WTC11 (cell line): ENCODE measurements around the gene PRKN. TPM values are rescaled to one million over a fixed set of nuclear protein-coding genes. Genes with fewer than 3 reads are reported as not detected.

Source experiments
- ATAC-seq: fragments of 200-7000 bp; cut with Tn5 transposase; 2 replicates; pipeline ENCODE4 v1.10.0; 2021; ENCODE audit warnings: mild to moderate bottlenecking, moderate library complexity
- CTCF ChIA-PET: fragments of 300-600 bp; sonication (Branson Sonifier 250); formaldehyde crosslinking; loops from one replicate; lab custom pipeline; 2021; ENCODE audit warnings: antibody characterized with exemption; lab: Charles Lee
- POLR2A ChIA-PET: fragments of 350-600 bp; sonication (Branson Sonifier 250); formaldehyde crosslinking; loops from one replicate; lab custom pipeline; 2021; ENCODE audit warnings: antibody characterized with exemption; lab: Charles Lee
- DNase-seq: peaks from one replicate; pipeline ENCODE4 v3.0.0; 2021; ENCODE audit warnings: low spot score
- H3K27ac Mint-ChIP-seq: 2 replicates; pipeline ENCODE4 v1.8.0; 2021; ENCODE audit warnings: mixed read lengths
- H3K27me3 Mint-ChIP-seq: 2 replicates; pipeline ENCODE4 v1.8.0; 2021; ENCODE audit warnings: low read depth, mild to moderate bottlenecking, moderate library complexity, mixed read lengths
- H3K36me3 Mint-ChIP-seq: 2 replicates; pipeline ENCODE4 v1.8.0; 2021; ENCODE audit warnings: mixed read lengths
- H3K4me1 Mint-ChIP-seq: 2 replicates; pipeline ENCODE4 v1.8.0; 2022; ENCODE audit warnings: mixed read lengths
- H3K4me3 Mint-ChIP-seq: 2 replicates; pipeline ENCODE4 v1.8.0; 2021; ENCODE audit warnings: mild to moderate bottlenecking, moderate library complexity, mixed read lengths
- H3K9me3 Mint-ChIP-seq: 2 replicates; pipeline ENCODE4 v1.8.0; 2021; ENCODE audit warnings: mixed read lengths
- CBFB ChIP-seq: sonication (generic); formaldehyde crosslinking; IDR thresholded peaks from 2 replicates; pipeline ENCODE4 v1.8.1; 2022; ENCODE audit warnings: mild to moderate bottlenecking, low read depth, missing genetic modification reagents
- CREB1 ChIP-seq: sonication (generic); formaldehyde crosslinking; IDR thresholded peaks from 2 replicates; pipeline ENCODE4 v1.8.0; 2023; ENCODE audit warnings: mild to moderate bottlenecking, missing genetic modification reagents
- CREM ChIP-seq: sonication (generic); formaldehyde crosslinking; IDR thresholded peaks from 2 replicates; pipeline ENCODE4 v1.8.1; 2022; ENCODE audit warnings: mild to moderate bottlenecking, missing genetic modification reagents, moderate library complexity
- E2F4 ChIP-seq: sonication (generic); formaldehyde crosslinking; IDR thresholded peaks from 2 replicates; pipeline ENCODE4 v1.8.1; 2022; ENCODE audit warnings: low read depth, mild to moderate bottlenecking, moderate library complexity, missing genetic modification reagents, borderline replicate concordance
- E2F5 ChIP-seq: sonication (generic); formaldehyde crosslinking; IDR thresholded peaks from 2 replicates; pipeline ENCODE4 v1.8.1; 2022; ENCODE audit warnings: mild to moderate bottlenecking, moderate library complexity, missing genetic modification reagents
- GRHL2 ChIP-seq: fragments of 250-450 bp; sonication (Bioruptor Pico); IDR thresholded peaks from 2 replicates; pipeline ENCODE4 v1.8.0; 2022; ENCODE audit warnings: mild to moderate bottlenecking, moderate library complexity; ENCODE audit not compliant: insufficient replicate concordance, severe bottlenecking
- HMGA2 ChIP-seq: fragments of 250-450 bp; sonication (Bioruptor Pico); IDR thresholded peaks from 2 replicates; pipeline ENCODE4 v1.4.0; 2021; ENCODE audit warnings: mild to moderate bottlenecking, moderate library complexity
- JAZF1 ChIP-seq: fragments of 250-450 bp; sonication (Bioruptor Pico); IDR thresholded peaks from 2 replicates; pipeline ENCODE4 v1.9.0; 2021; ENCODE audit warnings: moderate library complexity, mild to moderate bottlenecking, inconsistent platforms
- OVOL2 ChIP-seq: fragments of 250-450 bp; sonication (Bioruptor Pico); IDR thresholded peaks from 2 replicates; pipeline ENCODE4 v1.9.0; 2021; ENCODE audit warnings: mild to moderate bottlenecking, borderline replicate concordance
- PRDM15 ChIP-seq: sonication (generic); formaldehyde crosslinking; IDR thresholded peaks from 2 replicates; pipeline ENCODE4 v1.8.0; 2022; ENCODE audit warnings: missing genetic modification reagents
- RORB ChIP-seq: fragments of 250-450 bp; sonication (Bioruptor Pico); IDR thresholded peaks from 2 replicates; pipeline ENCODE4 v1.9.0; 2021; ENCODE audit warnings: mild to moderate bottlenecking
- SMAD4 ChIP-seq: sonication (generic); formaldehyde crosslinking; IDR thresholded peaks from 2 replicates; pipeline ENCODE4 v1.8.0; 2022; ENCODE audit warnings: mild to moderate bottlenecking, missing genetic modification reagents
- SOX15 ChIP-seq: fragments of 250-450 bp; sonication (Bioruptor Pico); IDR thresholded peaks from 2 replicates; pipeline ENCODE4 v1.9.0; 2021; ENCODE audit warnings: mild to moderate bottlenecking
- USF1 ChIP-seq: sonication (generic); formaldehyde crosslinking; IDR thresholded peaks from 2 replicates; pipeline ENCODE4 v1.8.0; 2022; ENCODE audit warnings: mild to moderate bottlenecking, missing genetic modification reagents
- ZNF281 ChIP-seq: sonication (generic); formaldehyde crosslinking; IDR thresholded peaks from 2 replicates; pipeline ENCODE4 v1.8.0; 2023; ENCODE audit warnings: mild to moderate bottlenecking, missing genetic modification reagents
- ZNF396 ChIP-seq: fragments of 250-450 bp; sonication (Bioruptor Pico); IDR thresholded peaks from 2 replicates; pipeline ENCODE4 v1.8.0; 2021; ENCODE audit warnings: mild to moderate bottlenecking, moderate library complexity, borderline replicate concordance
- ZSCAN18 ChIP-seq: fragments of 250-450 bp; sonication (Bioruptor Pico); IDR thresholded peaks from 2 replicates; pipeline ENCODE4 v2.1.2; 2022; ENCODE audit warnings: mild to moderate bottlenecking, moderate library complexity
- total RNA-seq: library from RNA; stranded (reverse); gene quantifications from 3 replicates; pipeline ENCODE4 v1.2.3, GENCODE V29; 2021
- TF ChIP-seq, protein P1 (sequence below): fragments of 250-450 bp; sonication (Bioruptor Pico); IDR thresholded peaks from 2 replicates; pipeline ENCODE4 v1.9.0; 2021; ENCODE audit warnings: mild to moderate bottlenecking
- TF ChIP-seq, protein P2 (sequence below): sonication (generic); formaldehyde crosslinking; IDR thresholded peaks from 2 replicates; pipeline ENCODE4 v1.8.0; 2022; ENCODE audit warnings: mild to moderate bottlenecking, missing genetic modification reagents

Gene PRKN
- total RNA-seq, 1 experiment from 2014 or later: 0.59 TPM

GRCh38 chr6:161443848-161444247 is 1283.7 kb downstream of the PRKN start:
- DNase-seq: peak; percentile 59
- POLR2A ChIA-PET: interaction anchor here (0.6 kb wide), 3 partner anchors 141 to 455 kb away, joined by 4 read pairs; no protein-coding TSS in a partner anchor
- Mint-ChIP-seq H3K4me1 (peaks cover 33% of the 10 kb centered on the region), H3K36me3 (no peaks in the 10 kb centered on the region), H3K27me3 (peaks cover 45% of the 10 kb centered on the region), H3K27ac (no peak overlapping the region), H3K4me3 (peak overlapping the region; percentile 39; the same call in 1 of the 2 replicates), H3K9me3 (peaks cover 3% of the 10 kb centered on the region; the same call in 1 of the 2 replicates)
- peak; percentile 88 for ATAC-seq
- TF ChIP-seq, protein P1, sequence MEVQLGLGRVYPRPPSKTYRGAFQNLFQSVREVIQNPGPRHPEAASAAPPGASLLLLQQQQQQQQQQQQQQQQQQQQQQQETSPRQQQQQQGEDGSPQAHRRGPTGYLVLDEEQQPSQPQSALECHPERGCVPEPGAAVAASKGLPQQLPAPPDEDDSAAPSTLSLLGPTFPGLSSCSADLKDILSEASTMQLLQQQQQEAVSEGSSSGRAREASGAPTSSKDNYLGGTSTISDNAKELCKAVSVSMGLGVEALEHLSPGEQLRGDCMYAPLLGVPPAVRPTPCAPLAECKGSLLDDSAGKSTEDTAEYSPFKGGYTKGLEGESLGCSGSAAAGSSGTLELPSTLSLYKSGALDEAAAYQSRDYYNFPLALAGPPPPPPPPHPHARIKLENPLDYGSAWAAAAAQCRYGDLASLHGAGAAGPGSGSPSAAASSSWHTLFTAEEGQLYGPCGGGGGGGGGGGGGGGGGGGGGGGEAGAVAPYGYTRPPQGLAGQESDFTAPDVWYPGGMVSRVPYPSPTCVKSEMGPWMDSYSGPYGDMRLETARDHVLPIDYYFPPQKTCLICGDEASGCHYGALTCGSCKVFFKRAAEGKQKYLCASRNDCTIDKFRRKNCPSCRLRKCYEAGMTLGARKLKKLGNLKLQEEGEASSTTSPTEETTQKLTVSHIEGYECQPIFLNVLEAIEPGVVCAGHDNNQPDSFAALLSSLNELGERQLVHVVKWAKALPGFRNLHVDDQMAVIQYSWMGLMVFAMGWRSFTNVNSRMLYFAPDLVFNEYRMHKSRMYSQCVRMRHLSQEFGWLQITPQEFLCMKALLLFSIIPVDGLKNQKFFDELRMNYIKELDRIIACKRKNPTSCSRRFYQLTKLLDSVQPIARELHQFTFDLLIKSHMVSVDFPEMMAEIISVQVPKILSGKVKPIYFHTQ: no peak
- no peak for TF ChIP-seq JAZF1 (CRISPR knock-in tag)
- no peak for TF ChIP-seq USF1 (CRISPR knock-in tag)
- TF ChIP-seq CREM: no peak
- TF ChIP-seq, protein P2, sequence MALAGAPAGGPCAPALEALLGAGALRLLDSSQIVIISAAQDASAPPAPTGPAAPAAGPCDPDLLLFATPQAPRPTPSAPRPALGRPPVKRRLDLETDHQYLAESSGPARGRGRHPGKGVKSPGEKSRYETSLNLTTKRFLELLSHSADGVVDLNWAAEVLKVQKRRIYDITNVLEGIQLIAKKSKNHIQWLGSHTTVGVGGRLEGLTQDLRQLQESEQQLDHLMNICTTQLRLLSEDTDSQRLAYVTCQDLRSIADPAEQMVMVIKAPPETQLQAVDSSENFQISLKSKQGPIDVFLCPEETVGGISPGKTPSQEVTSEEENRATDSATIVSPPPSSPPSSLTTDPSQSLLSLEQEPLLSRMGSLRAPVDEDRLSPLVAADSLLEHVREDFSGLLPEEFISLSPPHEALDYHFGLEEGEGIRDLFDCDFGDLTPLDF (CRISPR knock-in tag): no peak
- CTCF ChIA-PET: interaction anchor here (0.9 to 4.4 kb wide), 5 partner anchors 26 to 107 kb away, joined by 3 to 32 read pairs (median 3); no protein-coding TSS in a partner anchor

GRCh38 chr6:161442420-161442819 is 1285.1 kb downstream of the PRKN start:
- peaks cover 45% of the 10 kb centered on the region for H3K27me3 Mint-ChIP-seq
- H3K27ac Mint-ChIP-seq: no peak overlapping the region
- POLR2A ChIA-PET: no interaction called here
- DNase-seq: no peak
- H3K36me3 Mint-ChIP-seq: no peaks in the 10 kb centered on the region
- TF ChIP-seq SOX15 (CRISPR knock-in tag): no peak
- TF ChIP-seq E2F5 (CRISPR knock-in tag): no peak
- TF ChIP-seq ZNF281 (CRISPR knock-in tag): no peak
- no peak for TF ChIP-seq SMAD4
- no peak for TF ChIP-seq RORB (CRISPR knock-in tag)
- TF ChIP-seq PRDM15 (CRISPR knock-in tag): no peak
- TF ChIP-seq HMGA2 (CRISPR knock-in tag): no peak
- no peak for TF ChIP-seq OVOL2 (CRISPR knock-in tag)
- TF ChIP-seq GRHL2 (CRISPR knock-in tag): no peak
- no peak for TF ChIP-seq E2F4 (CRISPR knock-in tag)
- TF ChIP-seq ZNF396 (CRISPR knock-in tag): no peak
- no peak for TF ChIP-seq ZSCAN18 (CRISPR knock-in tag)
- no peak for TF ChIP-seq USF1 (CRISPR knock-in tag)
- TF ChIP-seq CREB1 (CRISPR knock-in tag): no peak
- no peak for TF ChIP-seq CBFB (CRISPR knock-in tag)
- H3K4me3 Mint-ChIP-seq: no peak overlapping the region
- CTCF ChIA-PET: no interaction called here
- ATAC-seq: no peak
- peaks cover 33% of the 10 kb centered on the region for H3K4me1 Mint-ChIP-seq
- no peaks in the 10 kb centered on the region for H3K9me3 Mint-ChIP-seq
